Lung (tissue), 12 donors: ENCODE results near the gene MYH10. TPM values are rescaled to one million over a fixed set of nuclear protein-coding genes. Genes with fewer than 3 reads are reported as not detected.

Source experiments
- ATAC-seq: fragments of 200-7000 bp; cut with Tn5 transposase; one replicate; pipeline ENCODE4 v1.9.1; 2020; ENCODE audit warnings: moderate number of reproducible peaks; ENCODE audit not compliant: insufficient read depth, low FRiP score
- DNase-seq, 3 donors: peaks; one replicate each; pipeline ENCODE4 v3.0.0-alpha.2; 2013 to 2017
- H3K27ac ChIP-seq, 2 donors: one replicate each; pipeline ENCODE4 v1.5.1; 2013; ENCODE audit warnings: mild to moderate bottlenecking in 2 of 2, moderate library complexity in 2 of 2, control low read depth in 1 of 2, inconsistent platforms in 1 of 2, low read depth in 1 of 2, low read length in 1 of 2
- H3K27me3 ChIP-seq, 3 donors: one replicate each; pipeline ENCODE4 v1.5.1; 2013; ENCODE audit warnings: low read length in 2 of 3; ENCODE audit not compliant: control insufficient read depth in 3 of 3, insufficient read depth in 3 of 3
- H3K36me3 ChIP-seq, 4 donors: one replicate each; pipeline ENCODE4 v1.5.1; 2013; ENCODE audit warnings: low read length in 4 of 4, mild to moderate bottlenecking in 1 of 4, moderate library complexity in 1 of 4; ENCODE audit not compliant: control insufficient read depth in 4 of 4, insufficient read depth in 4 of 4
- H3K4me1 ChIP-seq, 5 donors: one replicate each; pipeline ENCODE4 v1.5.1; 2013; ENCODE audit warnings: low read length in 5 of 5, mild to moderate bottlenecking in 2 of 5, moderate library complexity in 1 of 5; ENCODE audit not compliant: control insufficient read depth in 5 of 5, insufficient read depth in 5 of 5
- H3K4me3 ChIP-seq: one replicate; pipeline ENCODE4 v1.5.1; 2013; ENCODE audit warnings: mild to moderate bottlenecking, control low read depth, moderate library complexity
- H3K9ac ChIP-seq, 2 donors: one replicate each; pipeline ENCODE4 v1.5.1; 2013; ENCODE audit warnings: low read length in 2 of 2, control low read depth in 1 of 2; ENCODE audit not compliant: insufficient read depth in 1 of 2
- H3K9me3 ChIP-seq, 4 donors: one replicate each; pipeline ENCODE4 v1.5.1; 2013; ENCODE audit warnings: low read length in 3 of 4, mild to moderate bottlenecking in 1 of 4, moderate library complexity in 1 of 4; ENCODE audit not compliant: control insufficient read depth in 4 of 4, insufficient read depth in 3 of 4
- CTCF ChIP-seq: IDR thresholded peaks from 2 replicates; pipeline ENCODE4 v1.5.1; 2012; ENCODE audit warnings: mild to moderate bottlenecking; ENCODE audit errors: control extremely low read depth, extremely low read depth
- WGBS, 2 donors: extraction: QIAGEN DNeasy Blood & Tissue Kit; methylation state at CpG; one replicate each; pipeline ENCODE4 v1.1.7; 2013; 5-methylcytosine and 5-hydroxymethylcytosine counted together
- polyA plus RNA-seq, 2 donors: library from polyadenylated mRNA; stranded (reverse); fragments of 200-250 nt; gene quantifications; one replicate each; pipeline ENCODE4 v1.2.1, GENCODE V29; 2013
- total RNA-seq, 2 donors: library from RNA; depleted of rRNA in 1 of 2; stranded (reverse); fragments of >200 nt in 1 of 2; gene quantifications; one replicate each; pipeline ENCODE4 v1.2.1, GENCODE V29; 2014 to 2021
- donor health status: control.
- donor health status: control.
- donor health status: Bipolar disorder and iron deficiency.
- donor health status: healthy.
- donor health status: DM: yes; HTN: yes; CAD: no.

MYH10 gene
- total and polyA plus RNA-seq, 4 donors: 9.6 to 194 (median 44.7) TPM

- Histone ChIP-seq H3K4me1 (peaks cover 0 to 15% (median 4%) of the 10 kb centered on the region in 5 donors), H3K27ac (peak within 1 kb of the TSS; percentile 99 to 100), H3K4me3 (peak within 1 kb of the TSS; percentile 85), H3K9me3 (no peaks in the 10 kb centered on the region), H3K36me3 (peaks cover 0 to 4% (median 2%) of the 10 kb centered on the region in 4 donors), H3K9ac (peak within 1 kb of the TSS; percentile 87 to 98), H3K27me3 (no peaks in the 10 kb centered on the region)
- TF ChIP-seq CTCF: no peak
- WGBS, 2 donors: 2 to 3% methylated on average over 57 to 68 of the region's 68 CpGs
- ATAC-seq (peak; percentile 95), DNase-seq (peak; percentile 98 to 99 (median 99))
These were observed 195.0 kb downstream of the MYH10 start, which contains the start of gene NDEL1 for GRCh38 chr17:8435245-8436168. Gene NDEL1, plus strand, starts transcription at chr17:8435884. Its CDS starts 8,388 bp downstream, at chr17:8444272.

GRCh38 chr17:8430966-8431365, 199.6 kb downstream of the MYH10 start:
- Histone ChIP-seq H3K9ac (no peak overlapping the region), H3K4me3 (no peak overlapping the region), H3K9me3 (no peaks in the 10 kb centered on the region), H3K4me1 (peaks cover 0 to 5% (median 3%) of the 10 kb centered on the region in 5 donors), H3K27ac (peak overlapping the region in 1 of 2 donors; percentile 69), H3K27me3 (no peaks in the 10 kb centered on the region), H3K36me3 (no peaks in the 10 kb centered on the region)
- TF ChIP-seq CTCF: no peak
- ATAC-seq (no peak), DNase-seq (peak in 1 of 3 donors; percentile 13)
- WGBS, 2 donors: 63 to 77% methylated on average over 7 of the region's 7 CpGs

GRCh38 chr17:8426802-8427201, 203.7 kb downstream of the MYH10 start:
- Histone ChIP-seq H3K36me3 (no peaks in the 10 kb centered on the region), H3K4me1 (peaks cover 0 to 4% (median 0%) of the 10 kb centered on the region in 5 donors), H3K9ac (no peak overlapping the region), H3K27me3 (peaks cover 0 to 3% (median 0%) of the 10 kb centered on the region in 3 donors), H3K9me3 (no peaks in the 10 kb centered on the region), H3K4me3 (no peak overlapping the region), H3K27ac (no peak overlapping the region)
- 92 to 97% methylated on average over 3 of the region's 3 CpGs for WGBS, 2 donors
- no peak for TF ChIP-seq CTCF
- DNase-seq: no peak
- no peak for ATAC-seq
